ENCODE data around the gene PYGL. TPM values are rescaled to one million over a fixed set of nuclear protein-coding genes. Genes with fewer than 3 reads are reported as not detected.
"Not testable (repeated sequence)": the region's sequence is repeated elsewhere in the genome, so short reads cannot be mapped to it uniquely, and the experiment has no call there.

The PYGL gene
- total RNA-seq, 1 donor, result 78.1 TPM

DNA sequence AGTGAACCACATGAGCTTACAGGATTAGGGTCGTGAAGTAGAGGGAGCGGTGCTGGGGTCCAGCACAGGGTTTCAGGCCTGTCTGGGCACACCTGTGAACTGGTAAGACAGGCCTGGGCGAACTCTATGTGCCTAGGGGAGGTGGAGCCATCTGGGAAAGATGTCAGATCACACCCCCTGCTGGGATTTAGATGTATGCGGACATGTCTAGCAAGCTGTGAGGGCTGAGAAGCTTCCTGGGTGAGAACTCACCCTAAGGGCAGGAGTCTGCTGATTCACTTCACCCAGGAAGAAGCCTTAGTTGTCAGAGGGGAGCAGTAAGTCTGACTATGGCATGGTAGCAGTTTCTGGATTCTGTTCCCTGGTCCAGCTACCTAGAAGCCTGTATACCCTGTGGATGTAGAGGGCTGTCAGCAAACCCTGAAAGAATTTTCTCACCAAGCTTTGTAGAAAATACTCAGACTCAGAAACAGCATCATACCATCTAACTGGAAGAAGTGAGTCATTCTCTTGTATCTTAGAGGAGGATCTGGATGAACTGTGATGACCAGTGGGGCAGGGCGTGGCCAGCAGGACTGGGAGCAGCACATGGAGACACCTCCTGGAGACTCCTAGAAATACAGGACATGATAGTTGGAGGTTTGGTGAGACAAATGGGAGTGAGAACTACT, 11.2 kb upstream of the PYGL start:
- peak in 1 of 3 donors; percentile 50 for DNase-seq (ENCODE audit: low read depth in 2 of 3, low spot score in 2 of 3)

DNA sequence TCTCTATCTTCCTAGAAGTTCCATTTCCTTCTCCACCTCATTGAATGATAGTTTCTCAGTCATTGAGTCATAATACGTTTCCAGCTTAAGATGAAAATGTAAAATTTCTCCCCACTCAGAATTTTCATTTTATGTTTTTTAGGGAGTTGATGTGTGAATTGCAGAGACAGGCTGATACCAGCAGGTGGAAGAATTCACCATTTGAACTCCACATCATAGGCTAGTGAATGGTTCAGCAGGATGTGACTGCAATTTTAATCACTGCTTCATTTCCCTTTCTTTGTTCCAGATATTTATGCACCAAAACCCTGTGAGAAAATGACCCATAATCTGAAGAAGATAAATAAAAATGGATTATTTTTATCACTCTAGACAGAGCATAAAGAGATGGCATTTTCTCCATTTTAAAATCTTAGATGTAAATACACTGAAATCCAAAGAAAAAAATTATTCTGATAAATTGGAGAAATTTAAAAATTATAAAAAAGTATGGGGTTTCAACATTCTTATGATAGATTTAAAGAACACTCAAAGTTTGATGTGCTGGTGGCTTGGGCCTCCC, 10.6 kb upstream of the PYGL start:
- DNase-seq (ENCODE audit: low read depth in 2 of 3, low spot score in 2 of 3), result peak in 2 of 3 donors; percentile 41 to 64

- DNase-seq (ENCODE audit: low read depth in 2 of 3, low spot score in 2 of 3), result no peak
Observed at GRCh38 chr14:50953502-50953901, 9.2 kb upstream of the PYGL start.

DNA sequence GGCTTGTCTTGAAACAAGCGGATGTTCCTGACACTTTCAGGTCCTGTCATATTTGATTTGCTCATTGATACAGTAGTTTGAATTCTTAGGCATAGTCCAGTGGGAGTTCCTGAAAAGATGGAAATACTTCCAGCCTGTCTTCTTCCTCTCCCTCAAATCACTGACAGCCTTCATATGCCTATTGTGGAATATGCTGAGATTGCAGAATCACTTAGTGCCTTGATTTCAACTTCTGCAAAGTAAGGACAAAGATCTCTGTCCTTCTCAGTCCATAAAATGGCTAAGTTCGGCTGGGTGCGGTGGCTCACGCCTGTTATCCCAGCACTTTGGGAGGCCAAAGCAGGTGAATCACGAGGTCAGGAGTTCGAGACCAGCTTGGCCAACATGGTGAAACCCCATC, 6.7 kb upstream of the PYGL start:
- no peak for DNase-seq (ENCODE audit: low read depth in 2 of 3, low spot score in 2 of 3)

DNA sequence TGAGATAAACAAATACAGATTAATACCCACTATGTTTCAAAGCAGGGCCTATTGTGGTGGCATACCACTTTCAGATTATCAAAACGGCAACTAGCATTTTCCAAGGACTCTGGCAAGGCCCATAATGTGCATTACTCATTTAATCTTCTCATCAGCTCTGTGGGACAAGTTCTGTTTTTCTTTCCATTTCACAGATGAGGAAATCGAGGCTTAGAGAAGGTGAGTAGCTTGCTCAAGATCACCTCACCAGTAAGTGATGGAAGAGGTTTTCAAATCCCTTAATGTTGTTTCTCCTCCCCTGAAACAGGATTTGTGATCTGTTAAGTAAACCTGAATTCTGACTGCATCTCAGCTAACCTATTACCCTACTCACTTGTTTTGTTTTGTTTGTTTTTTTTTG, 3.9 kb upstream of the PYGL start:
- DNase-seq (ENCODE audit: low read depth in 2 of 3, low spot score in 2 of 3), result no peak

GRCh38 chr14:50947446-50947845, 3.2 kb upstream of the PYGL start:
- DNase-seq (ENCODE audit: low read depth in 2 of 3, low spot score in 2 of 3), result no peak

- DNase-seq (ENCODE audit: low read depth in 2 of 3, low spot score in 2 of 3), result no peak
Observed at GRCh38 chr14:50946234-50946935, 2.1 kb upstream of the PYGL start.

GRCh38 chr14:50944647-50945413, 547 bp upstream of the PYGL start:
- peak in 1 of 3 donors; percentile 23 for DNase-seq (ENCODE audit: low read depth in 2 of 3, low spot score in 2 of 3)

DNA sequence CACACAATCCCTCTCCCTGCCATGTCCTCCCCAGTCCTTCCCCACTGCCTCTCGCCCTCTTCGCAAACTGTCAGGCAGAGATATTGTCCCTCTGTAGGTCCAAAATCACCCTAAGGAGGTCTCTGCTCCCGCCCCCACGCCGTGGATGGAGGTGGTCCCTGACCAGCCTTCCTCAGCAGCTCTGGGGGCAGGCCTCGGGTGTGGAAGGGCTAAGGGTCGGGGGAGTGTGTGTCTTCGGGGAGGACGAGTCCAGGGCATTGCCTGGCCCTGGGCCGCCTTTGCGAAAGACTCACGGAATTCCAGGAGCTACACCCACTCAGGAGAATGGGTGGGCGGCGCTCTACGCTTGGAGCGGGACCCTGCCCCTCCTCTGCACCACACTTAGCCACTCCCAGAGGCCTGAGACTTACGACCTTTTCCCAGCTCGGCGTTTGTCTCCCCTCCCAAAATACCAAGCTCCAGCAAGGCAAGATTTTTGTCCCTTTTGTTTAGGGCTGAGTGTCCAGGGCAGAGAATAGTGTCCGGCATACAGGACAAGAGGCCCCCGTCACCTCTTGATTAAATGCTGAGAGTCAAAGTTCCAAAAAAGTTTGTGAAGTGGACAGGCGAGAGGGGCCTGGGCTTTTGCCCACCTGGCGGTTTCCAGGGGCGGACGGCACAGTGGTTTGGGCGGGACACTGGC, 881 bp downstream of the PYGL start:
- DNase-seq (ENCODE audit: low read depth in 2 of 3, low spot score in 2 of 3), result no peak

DNA sequence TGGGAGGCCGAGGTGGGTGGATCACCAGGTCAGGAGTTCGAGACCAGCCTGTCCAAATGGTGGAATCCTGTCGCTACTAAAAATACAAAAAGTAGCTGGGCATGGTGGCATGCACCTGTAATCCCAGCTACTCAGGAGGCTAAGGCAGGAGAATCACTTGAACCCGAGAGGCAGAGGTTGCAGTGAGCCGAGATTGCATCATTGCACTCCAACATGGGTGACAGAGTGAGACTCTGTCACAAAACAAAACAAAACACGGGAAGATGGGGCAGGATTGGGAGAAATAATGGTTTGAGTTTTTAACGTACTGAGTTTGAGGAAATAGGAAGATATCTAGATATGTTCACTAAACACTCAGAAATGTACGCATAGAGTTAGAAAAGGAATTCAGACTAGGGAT, 2.6 kb downstream of the PYGL start:
- not testable (repeated sequence) for DNase-seq (ENCODE audit: low read depth in 2 of 3, low spot score in 2 of 3)

DNA sequence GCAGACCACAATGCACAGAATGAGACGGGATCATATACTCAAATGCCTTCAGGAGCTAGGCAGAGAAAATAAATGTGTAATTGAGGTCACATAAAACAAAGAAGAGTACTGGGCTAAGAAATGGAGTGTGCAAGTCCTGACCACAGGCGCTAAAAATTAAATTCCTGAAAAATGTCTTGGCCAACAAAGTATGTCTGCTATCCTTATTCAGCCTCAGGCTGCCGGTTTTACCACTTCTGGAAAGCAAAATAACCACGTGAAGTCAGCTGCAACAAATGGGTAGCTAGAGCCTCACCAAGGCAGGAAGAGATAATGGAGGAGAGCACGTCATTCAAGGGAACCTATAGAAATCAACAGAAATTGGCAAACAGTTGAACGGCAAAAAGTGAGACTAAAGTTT, 3.1 kb downstream of the PYGL start:
- DNase-seq (ENCODE audit: low read depth in 2 of 3, low spot score in 2 of 3), result no peak

- DNase-seq (ENCODE audit: low read depth in 2 of 3, low spot score in 2 of 3), result no peak
Observed at GRCh38 chr14:50937800-50938199, 6.5 kb downstream of the PYGL start.

DNA sequence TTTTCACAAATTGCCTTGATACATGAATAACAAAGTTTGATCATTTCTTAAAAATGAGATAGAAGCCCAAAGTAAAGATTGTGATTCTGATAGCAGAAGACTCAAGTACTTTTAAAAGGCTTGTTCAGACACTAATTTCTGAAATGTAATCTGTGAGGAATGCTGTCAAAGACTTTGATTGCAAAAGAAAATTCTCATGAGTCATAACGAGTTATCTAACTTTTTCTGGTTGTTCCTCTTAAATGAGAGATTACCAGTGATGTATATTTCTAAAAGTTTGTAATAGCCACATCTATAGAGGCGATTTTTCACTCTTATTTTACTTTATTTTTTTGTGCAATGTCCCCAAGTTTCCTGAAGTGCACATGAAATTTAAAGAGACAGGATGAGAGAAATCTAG, 7.0 kb downstream of the PYGL start:
- peak in 1 of 3 donors; percentile 19 for DNase-seq (ENCODE audit: low read depth in 2 of 3, low spot score in 2 of 3)

GRCh38 chr14:50936882-50937281, 7.4 kb downstream of the PYGL start:
- no peak for DNase-seq (ENCODE audit: low read depth in 2 of 3, low spot score in 2 of 3)

GRCh38 chr14:50936016-50936340, 8.3 kb downstream of the PYGL start:
- DNase-seq (ENCODE audit: low read depth in 2 of 3, low spot score in 2 of 3), result no peak

GRCh38 chr14:50935126-50936015, 8.9 kb downstream of the PYGL start:
- no peak for DNase-seq (ENCODE audit: low read depth in 2 of 3, low spot score in 2 of 3)

DNA sequence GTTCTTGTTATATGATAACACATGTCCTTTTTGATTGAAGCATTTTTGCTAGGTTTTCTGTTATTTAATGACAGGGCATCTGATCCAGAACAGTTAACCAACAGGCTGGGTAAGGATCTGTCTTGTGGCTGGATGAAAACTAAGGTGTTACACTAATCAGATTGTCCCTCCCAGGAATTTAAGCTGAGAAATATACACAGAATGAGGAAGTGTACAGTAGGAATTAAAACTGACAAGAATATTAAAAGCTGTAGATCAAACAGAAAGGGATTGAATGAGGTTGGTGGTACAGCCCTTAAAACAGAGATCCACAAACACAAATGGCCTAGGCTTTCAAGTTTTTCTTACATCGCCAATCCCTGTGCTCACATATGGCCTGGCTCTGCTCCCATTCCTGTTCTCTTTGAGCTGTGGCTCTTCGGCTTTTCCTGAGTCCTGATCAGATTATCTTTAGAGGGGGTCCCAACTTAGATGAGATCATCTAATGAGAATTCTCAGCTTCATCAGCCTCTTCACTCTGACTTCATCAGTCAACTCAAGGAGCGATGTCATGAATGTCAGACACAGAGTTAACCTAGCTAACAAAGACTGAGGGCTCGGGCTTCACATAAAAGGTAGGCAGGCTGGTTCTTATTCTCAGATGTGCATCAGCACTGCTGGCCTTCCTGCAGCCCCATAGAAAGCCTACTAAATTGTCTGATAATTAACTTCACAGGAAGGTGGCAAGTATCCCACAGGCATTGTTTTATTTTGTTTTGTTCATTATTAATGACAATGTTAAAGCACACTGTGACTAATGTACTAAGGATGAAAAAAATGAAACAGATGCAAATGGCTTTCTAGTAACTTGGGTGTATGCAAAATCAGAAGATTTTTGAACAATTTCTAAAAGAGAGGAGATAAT, 11.4 kb downstream of the PYGL start:
- DNase-seq (ENCODE audit: low read depth in 2 of 3, low spot score in 2 of 3), result no peak

GRCh38 chr14:50932156-50932555, 12.1 kb downstream of the PYGL start:
- DNase-seq (ENCODE audit: low read depth in 2 of 3, low spot score in 2 of 3), result no peak

GRCh38 chr14:50931559-50931958, 12.7 kb downstream of the PYGL start:
- DNase-seq (ENCODE audit: low read depth in 2 of 3, low spot score in 2 of 3), result no peak

Data from hematopoietic multipotent progenitor cell (in vitro differentiated cells).